DMS153 treated with DMSO at 0.1 percent for 48 hours (cell line): Measurements from ENCODE around the gene ME1.
A peak's percentile ranks its signal among the peaks of the same experiment; 100 is the strongest.
"Not testable (repeated sequence)": the region's sequence is repeated elsewhere in the genome, so short reads cannot be mapped to it uniquely, and the experiment has no call there.

Experiments
- DNase-seq: peaks from one replicate; lab custom pipeline; 2025; ENCODE audit not compliant: unreplicated experiment; lab: John Stamatoyannopoulos, UW

The ME1 gene

DNA sequence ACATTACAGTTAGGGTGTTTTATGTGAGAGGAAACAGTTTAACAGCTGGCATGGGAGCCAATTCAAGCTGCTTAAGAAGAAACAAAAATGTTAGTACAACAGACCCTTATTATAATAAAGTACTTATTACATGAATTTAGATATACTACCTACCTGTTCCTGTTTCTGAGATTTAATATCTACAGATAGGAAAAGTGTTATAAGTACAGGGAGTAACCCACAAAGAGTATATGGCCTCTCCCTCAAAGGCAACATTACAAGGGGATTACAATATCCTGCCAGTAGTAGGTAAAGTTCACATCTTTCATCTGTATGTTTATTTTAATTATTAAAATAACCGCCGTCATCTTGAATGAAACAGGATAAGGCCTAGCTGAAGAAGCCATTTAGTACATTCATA lies 1.8 kb upstream of the ME1 start:
- no peak for DNase-seq

DNA sequence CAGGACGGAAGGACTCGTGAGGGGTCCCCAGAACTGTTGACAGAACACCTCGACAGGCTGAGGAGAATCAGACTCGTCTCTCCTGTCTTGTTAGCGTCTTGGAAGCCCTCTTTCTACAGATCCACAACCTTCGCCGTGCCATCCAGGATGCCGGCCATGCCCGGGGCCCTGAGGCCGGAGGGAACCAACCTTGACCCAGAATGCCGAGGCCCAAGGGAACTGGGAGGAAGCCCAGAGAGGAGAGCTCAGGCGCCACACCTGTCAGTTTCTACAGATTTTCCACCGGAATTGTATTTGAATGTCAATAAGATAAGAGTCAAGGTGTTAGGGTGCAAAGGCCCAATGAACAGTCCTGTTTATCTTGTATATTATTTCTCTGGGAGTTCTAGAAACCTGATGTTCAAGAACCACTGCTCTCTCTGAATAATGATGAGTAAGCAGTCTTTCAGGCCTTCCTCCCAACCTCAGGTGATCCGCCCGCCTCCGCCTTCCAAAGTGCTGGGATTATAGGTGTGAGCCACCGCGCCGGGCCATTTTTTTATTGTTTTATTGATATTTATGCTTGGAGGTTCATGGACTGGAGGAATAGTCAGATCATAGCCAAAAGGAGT lies 799 bp upstream of the ME1 start:
- no peak for DNase-seq

DNA sequence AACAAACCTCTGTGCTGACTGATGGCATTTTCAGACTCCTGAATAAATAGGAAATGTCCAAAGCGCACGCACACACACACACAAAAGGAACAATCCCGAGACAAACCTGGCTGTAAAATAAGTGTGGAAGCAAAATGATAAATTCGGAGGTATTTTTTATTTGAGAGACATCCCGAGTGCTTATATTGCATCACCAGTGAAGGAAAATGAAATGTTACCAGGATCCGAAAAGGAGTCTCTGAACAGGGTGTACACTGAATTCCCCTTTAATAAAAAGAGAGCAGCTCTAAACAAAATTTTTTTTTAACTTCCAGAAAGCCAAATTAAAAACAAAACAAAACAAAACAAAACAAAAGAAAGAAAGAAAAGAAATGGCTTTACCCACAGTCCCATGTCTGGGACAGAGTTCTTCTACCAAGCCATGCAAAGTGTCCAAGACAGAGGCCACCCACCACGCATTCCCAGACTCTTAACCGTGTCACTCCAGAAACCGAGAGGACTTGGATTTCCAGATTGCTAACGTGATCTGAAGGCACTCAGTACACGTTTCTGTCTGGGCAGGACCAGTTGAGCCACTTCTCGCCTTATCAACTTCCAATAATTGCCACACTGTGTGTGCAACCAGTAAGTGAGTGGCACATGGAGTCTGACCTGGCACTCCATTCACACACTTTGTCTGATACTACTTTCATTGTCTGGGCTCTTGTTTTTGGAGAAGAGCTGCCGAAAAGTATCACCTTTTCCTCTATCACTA lies 817 bp downstream of the ME1 start:
- no peak for DNase-seq

DNA sequence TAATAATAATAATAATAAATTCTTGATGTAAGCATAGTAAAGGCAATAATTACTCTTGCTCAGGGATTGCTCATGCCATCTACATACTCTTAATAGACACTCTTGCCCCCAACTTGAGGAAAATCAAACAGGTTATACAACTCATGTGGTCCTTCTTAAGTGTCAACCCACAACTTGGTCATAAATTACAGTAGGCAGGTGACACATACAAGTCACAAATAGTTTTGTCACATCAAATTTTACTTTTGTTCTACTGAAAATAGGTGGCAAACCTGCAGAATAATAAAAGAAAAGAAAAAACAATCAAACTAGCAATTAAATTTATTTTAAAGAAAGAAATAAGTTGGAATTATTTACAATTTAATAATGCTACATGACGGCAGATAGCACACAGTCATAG lies 1.6 kb downstream of the ME1 start:
- no peak for DNase-seq

DNA sequence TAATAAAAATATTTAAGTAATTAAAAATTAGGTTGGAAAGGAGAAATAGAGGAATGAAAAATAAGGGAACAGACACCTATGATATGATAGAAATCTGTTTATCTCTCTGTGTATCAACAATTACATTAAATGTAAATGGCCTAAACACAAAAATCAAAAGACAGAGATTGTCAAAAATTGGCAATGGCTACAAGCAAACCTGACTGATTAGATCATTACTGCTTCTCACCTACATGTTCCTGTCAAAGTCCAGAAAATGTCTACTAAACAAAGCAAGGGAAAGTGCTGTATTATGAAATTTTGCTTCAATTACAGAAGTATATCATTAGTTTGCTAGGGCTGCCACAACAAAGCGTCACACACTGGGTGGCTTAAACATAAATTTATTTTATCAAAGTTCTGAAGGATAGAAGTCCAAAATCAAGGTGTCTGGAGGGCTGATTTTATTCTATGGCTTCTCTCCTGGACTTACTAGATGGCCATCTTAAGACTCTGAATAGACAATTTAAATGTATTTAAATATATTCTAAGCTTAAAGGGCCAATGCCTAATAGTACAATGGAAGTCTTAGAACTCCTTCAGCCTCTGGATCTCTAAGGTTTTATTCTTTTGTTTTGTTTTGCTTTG lies 6.3 kb downstream of the ME1 start:
- no peak for DNase-seq

DNA sequence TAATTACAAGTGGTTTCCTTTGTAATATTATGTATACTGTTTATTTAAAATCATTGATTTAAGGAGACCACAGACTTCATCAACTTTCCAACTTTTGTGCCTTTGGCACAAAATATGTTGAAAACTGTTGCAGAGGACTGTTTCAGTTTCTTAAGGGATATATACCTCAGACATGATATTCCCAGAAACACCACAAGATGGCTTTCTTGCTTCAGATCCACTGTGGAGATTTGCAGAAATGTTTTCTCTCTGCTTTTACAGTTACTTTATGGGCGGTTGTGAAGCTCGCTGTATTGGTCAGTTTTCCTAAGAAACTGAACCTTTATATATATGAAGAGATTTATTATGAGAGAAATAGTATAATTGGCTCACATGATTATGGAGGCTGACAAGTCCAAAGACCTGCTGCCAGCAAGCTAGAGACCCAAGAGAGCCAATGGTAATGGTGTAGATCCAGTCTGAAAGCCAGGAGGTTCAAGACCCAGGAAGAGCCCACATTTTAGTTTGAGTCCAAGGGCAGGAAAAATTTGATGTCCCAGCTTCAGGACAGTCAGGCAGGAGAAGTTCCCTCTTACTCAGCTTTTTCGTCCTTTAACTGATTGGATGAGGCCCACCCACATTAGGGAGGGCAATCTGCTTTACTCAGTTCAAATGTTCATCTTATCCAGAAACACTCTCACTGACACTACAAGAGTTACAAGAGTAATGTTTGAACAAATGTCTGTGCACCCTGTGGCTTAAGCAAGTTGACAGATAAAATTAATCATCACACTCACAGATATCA lies 12.8 kb downstream of the ME1 start:
- peak; percentile 37 for DNase-seq

DNA sequence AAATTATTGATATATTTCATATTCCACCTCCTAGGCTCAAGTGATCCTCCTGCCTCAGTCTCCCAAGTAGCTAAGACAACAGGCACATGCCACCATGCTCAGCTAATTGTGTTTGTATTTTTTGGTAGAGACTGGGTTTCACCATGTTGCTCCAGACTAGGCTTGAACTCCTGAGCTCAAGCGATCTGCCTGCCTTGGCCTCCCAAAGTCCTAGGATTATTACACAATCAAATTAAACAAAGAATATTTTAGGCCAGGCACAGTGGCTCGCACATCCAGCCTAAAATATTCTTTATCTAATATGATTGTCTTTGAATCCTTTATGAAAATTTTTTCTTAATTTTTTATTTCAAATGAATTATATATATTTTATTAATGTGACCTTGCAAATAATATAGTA lies 17.8 kb downstream of the ME1 start:
- no peak for DNase-seq

DNA sequence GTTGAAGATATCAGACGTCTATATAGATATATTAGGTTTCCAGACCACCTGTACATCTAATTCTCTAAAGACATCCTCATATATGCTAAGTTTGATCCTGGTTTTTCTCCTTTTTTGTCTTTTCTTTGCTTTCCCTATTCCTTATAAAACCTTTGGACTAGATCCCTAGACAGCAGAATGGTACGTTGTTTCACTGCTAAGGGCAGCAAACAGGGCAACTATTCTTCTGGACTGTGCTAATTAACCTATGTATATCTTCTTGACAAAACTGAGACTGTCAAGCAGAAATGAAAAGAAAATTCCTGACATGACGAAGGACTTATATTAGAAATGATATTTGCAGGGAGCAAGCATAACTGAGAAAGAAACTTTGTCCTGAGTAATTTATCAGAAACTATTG lies 19.1 kb downstream of the ME1 start:
- DNase-seq = no peak

DNA sequence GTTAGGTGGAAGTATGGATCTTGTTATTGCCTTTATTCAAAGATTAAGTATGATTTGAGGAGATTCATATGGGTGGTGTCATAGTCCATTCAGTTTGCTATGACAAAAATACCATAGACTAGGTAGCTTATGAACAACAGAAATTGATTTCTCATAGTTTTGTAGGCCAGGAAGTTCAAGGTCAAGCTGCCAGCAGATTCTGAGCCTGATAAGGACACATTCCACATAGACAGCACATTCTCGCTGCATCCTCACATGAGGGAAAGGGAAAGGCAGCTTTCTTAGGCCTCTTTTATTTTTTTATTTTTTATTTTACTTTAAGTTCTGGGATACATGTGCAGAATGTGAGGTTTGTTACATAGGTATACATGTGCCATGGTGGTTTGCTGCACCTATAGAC lies 27.7 kb downstream of the ME1 start:
- no peak for DNase-seq

DNA sequence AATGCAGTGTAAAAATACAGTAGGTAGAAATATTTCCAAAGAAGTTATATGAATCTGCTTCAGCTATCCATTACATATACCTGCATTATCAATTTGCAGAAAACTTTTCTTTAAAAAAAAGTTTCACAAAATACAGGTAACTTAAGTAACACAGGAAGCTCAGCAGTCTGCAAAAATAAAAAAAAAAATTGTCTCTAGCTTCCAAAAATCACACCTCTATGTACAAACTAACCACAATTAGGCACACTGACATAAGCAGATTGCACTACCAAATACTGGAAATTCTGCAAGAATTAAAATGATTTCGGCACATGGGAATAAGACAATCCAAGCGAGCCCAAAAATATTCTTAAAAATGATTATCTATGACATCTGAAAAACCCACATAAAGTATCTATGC lies 41.2 kb downstream of the ME1 start:
- DNase-seq = no peak

DNA sequence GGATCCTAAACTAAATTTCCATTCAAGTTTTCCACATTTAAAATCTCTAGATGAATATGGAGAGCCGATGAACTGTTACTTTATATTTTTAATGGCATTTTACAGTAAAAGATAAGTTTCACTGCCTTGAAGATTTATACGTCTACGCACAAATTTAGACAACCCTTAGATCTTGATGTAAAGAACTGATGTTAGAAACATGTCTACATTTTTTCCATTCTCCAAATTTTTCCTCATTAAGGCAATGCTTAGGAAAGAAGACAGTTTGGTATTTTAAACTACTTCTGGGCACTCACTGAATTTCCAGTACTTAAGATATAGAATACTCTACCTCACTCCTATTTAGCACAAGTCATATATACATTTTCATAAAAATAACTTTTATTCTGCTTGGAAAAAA lies 45.4 kb downstream of the ME1 start:
- no peak for DNase-seq

DNA sequence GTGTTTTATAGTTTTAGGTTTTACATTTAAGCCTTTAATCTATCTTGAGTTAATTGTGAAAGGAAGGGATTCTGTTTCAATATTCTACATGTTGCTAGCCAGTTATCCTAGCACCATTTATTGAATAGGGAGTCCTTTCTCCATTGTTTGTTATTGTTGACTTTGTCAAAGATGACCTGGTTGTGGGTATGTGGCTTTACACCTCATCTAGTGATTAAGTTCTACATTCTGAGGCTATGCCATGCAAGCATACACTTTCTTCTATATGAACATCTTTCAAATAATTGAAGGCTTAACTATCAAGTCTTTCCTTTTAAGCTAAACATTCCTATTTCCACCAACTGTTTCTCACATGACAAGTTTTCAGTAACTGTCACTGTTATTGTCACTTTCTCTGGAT lies 46.1 kb downstream of the ME1 start:
- DNase-seq = no peak

DNA sequence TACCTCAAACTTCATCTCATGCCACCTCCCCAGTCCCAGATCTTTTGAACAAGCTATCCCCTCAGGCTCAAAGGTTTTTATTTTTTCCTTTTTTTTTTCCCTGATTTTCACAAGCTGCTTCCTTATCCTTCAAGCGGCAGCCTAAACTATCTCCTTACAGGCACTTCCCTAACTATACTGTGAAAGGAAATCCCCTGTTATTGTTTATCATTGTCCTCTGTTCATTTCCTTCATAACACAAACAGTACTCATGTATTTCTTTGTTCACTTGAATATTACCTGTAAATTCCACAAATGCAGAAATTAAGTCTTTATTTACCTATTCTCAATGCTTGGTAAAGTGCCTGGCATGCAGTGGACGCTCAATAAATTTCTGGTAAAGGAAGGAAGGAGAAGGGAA lies 48.9 kb downstream of the ME1 start:
- DNase-seq = no peak

DNA sequence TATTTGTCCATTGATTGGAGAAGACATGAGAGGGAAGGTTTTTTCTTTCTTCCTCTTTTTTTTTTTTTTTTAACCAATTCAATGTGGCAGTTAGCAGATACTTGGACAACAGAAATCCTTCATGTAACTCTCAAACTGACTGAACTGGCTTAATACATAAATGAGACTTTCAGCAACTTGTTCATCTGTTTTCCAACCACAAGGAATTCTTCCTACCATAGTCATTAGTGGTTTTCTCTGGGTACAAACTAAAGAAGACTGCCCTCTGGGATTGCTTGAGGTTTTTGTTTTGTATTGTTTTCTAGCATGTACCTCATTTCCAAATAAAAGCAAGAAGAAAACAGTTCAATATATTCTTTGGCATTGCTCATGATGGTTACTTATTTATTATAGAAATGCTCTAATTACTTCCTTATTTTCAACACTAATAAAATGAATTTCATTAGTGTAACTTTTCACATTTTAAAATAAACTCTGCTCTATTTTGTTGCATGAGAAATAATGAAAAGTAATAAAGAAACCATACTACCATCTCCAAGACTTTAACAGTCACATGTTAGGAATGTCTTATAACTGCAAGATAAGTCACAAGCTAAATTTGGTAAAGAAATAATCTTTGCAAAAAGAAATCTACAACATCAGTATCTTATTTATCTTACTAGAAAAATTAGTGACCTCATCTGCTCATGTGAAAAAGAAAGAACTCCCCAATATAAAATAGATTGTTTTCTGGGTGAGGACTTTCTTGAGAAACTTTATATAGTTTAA lies 52.0 kb downstream of the ME1 start:
- no peak for DNase-seq

DNA sequence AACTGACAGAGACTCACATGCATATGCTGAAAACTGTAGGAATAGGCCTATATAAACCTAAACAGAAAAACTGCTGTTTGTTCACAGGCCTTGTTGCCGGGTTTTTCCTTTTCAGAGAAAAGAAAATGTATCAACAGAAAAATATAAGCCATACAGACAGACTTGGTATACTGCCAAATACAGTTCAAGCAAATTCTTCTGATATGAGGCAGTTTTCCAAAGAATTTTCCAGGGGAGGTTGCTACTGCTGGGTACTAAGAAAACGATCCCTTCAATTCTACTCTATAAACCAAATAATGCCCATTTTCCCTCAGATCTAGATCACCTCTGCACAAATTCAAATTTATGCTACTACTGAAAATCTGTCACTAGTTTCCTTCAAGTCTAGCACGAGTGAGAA lies 59.4 kb downstream of the ME1 start:
- no peak for DNase-seq

DNA sequence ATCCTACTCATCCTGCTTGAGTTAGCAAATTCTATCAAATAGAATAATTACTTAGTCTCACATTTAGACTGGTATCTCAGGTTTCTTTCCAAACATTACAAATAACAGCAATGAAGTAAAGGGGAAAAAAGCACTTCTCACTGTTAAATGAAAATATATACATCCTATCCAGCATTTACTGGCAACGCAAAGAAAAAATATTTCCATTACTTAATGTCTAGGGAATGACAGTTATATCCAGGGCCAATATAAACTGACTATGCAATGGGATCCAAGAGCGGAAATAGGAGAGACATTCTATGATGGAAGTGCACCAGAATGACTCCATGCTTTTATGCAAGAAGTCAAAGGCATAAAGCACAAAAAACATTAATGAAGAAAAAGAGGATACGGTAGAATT lies 60.3 kb downstream of the ME1 start:
- DNase-seq = no peak

DNA sequence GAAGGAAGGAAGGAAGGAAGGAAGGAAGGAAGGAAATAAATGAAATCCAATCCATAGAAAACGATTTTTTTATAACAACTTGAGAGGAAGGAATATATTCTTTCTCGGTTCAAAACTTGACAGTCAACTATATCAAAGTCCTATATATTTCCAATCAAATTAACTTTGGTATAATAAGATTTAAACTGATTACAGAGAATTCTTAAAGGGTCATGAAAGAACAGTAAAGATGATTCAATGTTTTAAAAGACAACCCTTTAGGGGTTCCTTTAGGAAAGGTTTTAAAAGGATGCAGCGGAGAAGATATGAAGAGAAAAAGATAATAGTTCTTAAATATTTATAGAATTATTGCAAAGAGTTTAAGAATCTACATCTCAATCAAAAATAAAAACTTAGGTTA lies 61.2 kb downstream of the ME1 start:
- DNase-seq = no peak

DNA sequence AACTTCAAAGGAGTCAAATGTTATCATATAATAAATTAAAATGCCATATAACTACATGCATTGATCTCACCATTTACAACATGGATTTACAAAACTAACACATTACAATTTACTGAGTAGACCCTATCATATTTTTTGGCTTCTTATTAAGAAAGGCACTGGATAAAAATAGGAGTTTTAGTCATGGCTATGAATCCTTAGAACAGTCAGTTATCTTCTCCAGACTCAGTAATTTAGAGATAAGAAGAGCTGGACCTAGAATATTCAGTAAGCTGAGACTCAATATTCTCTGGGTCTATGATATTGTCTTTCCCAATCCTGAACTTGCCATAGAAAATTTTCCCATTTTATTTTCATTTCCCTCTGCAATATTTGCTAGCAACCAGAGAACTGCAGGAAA lies 62.3 kb downstream of the ME1 start:
- no peak for DNase-seq

DNA sequence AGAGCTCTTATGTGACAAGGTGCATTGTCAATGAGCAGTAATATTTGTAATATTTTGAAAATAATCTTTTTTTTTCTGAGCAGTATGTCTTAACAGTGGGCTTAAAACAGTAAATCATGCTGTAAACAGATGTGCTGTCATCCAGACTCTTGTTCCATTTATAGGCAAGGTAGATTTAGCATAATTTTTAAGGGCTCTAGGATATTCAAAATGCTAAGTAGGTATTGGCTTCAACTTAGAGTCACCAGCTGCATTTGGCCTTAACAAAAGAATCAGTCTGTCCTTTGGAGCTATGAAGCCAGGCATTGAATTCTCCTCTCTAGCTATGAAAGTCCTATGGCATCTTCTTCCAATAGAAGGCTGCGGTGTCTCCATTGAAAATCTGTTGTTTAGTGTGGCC lies 63.7 kb downstream of the ME1 start:
- no peak for DNase-seq

DNA sequence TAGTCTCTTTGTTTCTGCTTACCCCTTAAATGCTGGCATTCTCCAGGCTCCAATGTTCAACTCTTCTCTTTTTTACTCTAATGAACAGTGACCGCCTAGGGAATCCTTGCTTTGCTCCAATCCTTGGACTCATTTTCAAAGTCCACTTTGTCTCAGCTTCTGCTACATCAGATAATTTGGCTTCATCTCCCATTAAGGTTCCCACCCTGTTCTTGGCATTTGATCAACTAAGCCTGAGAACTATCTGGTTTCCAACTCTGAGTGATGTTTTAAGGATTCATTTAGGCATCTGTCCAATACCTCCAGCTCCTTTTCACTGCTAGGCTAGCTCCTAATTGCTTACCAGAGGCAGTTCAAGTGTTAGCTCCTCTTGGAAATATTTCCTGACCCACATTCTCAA lies 64.9 kb downstream of the ME1 start:
- no peak for DNase-seq

DNA sequence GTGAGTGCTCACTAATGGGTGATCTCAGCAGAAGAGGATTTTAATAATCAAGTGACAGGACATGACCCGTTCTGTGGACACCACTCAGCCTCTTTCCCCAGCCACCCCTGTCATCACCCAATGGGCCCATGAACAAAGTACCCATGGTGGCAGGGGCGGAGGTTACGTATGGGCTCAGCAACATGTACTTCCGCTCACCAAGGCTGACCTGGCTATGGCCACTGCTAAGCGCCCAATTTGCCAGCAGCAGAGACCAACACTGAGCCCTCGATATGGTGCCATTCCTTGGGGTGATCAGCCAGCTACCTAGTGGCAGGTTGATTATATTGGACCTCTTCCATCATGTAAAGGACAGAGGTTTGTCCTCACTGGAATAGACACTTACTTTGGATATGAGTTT lies 68.5 kb downstream of the ME1 start:
- not testable (repeated sequence) for DNase-seq
